Panc1 (cell line): ENCODE results near the gene CHMP1A. TPM values are rescaled to one million over a fixed set of nuclear protein-coding genes. Genes with fewer than 3 reads are reported as not detected.

Source experiments
- ATAC-seq: fragments of 200-7000 bp; cut with Tn5 transposase; 2 replicates; pipeline ENCODE4 v1.9.1; 2020; ENCODE audit warnings: mild to moderate bottlenecking, moderate library complexity
- BruUV-seq: library from RNA; stranded (reverse); fragments of 400-500 nt; replicated peaks from 2 replicates; lab custom pipeline; 2021; lab: Mats Ljungman, UMichigan
- CTCF ChIA-PET: fragments of 300-600 bp; sonication (Branson Sonifier 250); formaldehyde crosslinking; loops from one replicate; lab custom pipeline; 2022; ENCODE audit warnings: antibody characterized with exemption; lab: Charles Lee
- POLR2A ChIA-PET: fragments of 300-600 bp; sonication (Branson Sonifier 250); formaldehyde crosslinking; loops from one replicate; lab custom pipeline; 2022; ENCODE audit warnings: antibody characterized with exemption; lab: Charles Lee
- DNase-seq: peaks from one replicate; pipeline ENCODE4 v3.0.0-alpha.2; 2010; ENCODE audit warnings: low read depth, low spot score
- H3K27ac ChIP-seq: 2 replicates; pipeline ENCODE4 v1.5.1; 2011; ENCODE audit warnings: mild to moderate bottlenecking, low read length, inconsistent platforms
- H3K27me3 ChIP-seq: fragments of 200-500 bp; sonication (Bioruptor generic); 2 replicates; pipeline ENCODE4 v1.6.0; 2014; ENCODE audit warnings: low read length, inconsistent platforms; ENCODE audit not compliant: control insufficient read depth, insufficient read depth
- H3K36me3 ChIP-seq: fragments of 200-500 bp; sonication (Bioruptor generic); 2 replicates; pipeline ENCODE4 v1.5.1; 2014; ENCODE audit warnings: inconsistent platforms, mild to moderate bottlenecking, low read length, moderate library complexity; ENCODE audit not compliant: control insufficient read depth, insufficient read depth
- H3K4me1 ChIP-seq: 2 replicates; pipeline ENCODE4 v1.5.1; 2011; ENCODE audit warnings: inconsistent platforms, mild to moderate bottlenecking, low read length, moderate library complexity; ENCODE audit not compliant: control insufficient read depth, insufficient read depth
- H3K4me3 ChIP-seq, 2 experiments: 2 replicates each; pipeline ENCODE4 v1.5.1; 2011 to 2012; ENCODE audit warnings: low read depth in 2 of 2, low read length in 2 of 2, mild to moderate bottlenecking in 2 of 2, inconsistent platforms in 1 of 2, moderate library complexity in 1 of 2
- H3K9me3 ChIP-seq: fragments of 200-500 bp; sonication (Bioruptor generic); 2 replicates; pipeline ENCODE4 v1.5.1; 2014; ENCODE audit warnings: low read depth, mild to moderate bottlenecking, inconsistent platforms, low read length, moderate library complexity; ENCODE audit not compliant: control insufficient read depth, insufficient read depth
- CTCF ChIP-seq: fragments of 450-650 bp; IDR thresholded peaks from 2 replicates; pipeline ENCODE4 v1.5.1; 2017; ENCODE audit warnings: mild to moderate bottlenecking
- POLR2AphosphoS5 ChIP-seq: IDR thresholded peaks from 2 replicates; pipeline ENCODE4 v1.6.1; 2012; ENCODE audit warnings: mild to moderate bottlenecking, low read depth, low read length, moderate library complexity
- REST ChIP-seq, 2 experiments: IDR thresholded peaks; 2 replicates each; pipeline ENCODE4 v1.6.1; 2011 to 2012; ENCODE audit warnings: low read depth in 2 of 2, control low read depth in 1 of 2, low read length in 1 of 2, mild to moderate bottlenecking in 1 of 2, moderate library complexity in 1 of 2; ENCODE audit not compliant: insufficient read depth in 1 of 2
- SIN3A ChIP-seq: IDR thresholded peaks from 2 replicates; pipeline ENCODE4 v1.6.1; 2012; ENCODE audit warnings: low read depth, mild to moderate bottlenecking, low read length, moderate library complexity, borderline replicate concordance; ENCODE audit not compliant: insufficient read depth
- TCF7L2 ChIP-seq: IDR thresholded peaks from 2 replicates; pipeline ENCODE4 v1.6.1; 2011; ENCODE audit warnings: mild to moderate bottlenecking, low read depth, low read length, inconsistent platforms
- in situ Hi-C: cut with HindIII; loops from 2 replicates; pipeline ENCODE4 v1.10.0; 2016; ENCODE audit warnings: low sequenced_read_pairs, low pct_unique_long_range_greater_than_20kb
- intact Hi-C: fragments of 100-400 bp; cut with micrococcal nuclease; formaldehyde crosslinking; loops from one replicate; pipeline ENCODE4 v1.10.0; 2022; ENCODE audit not compliant: unreplicated experiment
- total RNA-seq: library from RNA; stranded (reverse); gene quantifications from one replicate; pipeline ENCODE4 v1.2.1, GENCODE V29; 2021; ENCODE audit not compliant: unreplicated experiment

Gene CHMP1A
- total RNA-seq, 1 experiment from 2014 or later: 98.0 TPM

GRCh38 chr16:89600956-89601355 lies 56.6 kb downstream of the CHMP1A start:
- CTCF ChIA-PET: no interaction called here
- Histone ChIP-seq H3K27me3 (no peaks in the 10 kb centered on the region), H3K4me1 (peaks cover 6% of the 10 kb centered on the region), H3K9me3 (no peaks in the 10 kb centered on the region), H3K4me3 (no peak overlapping the region), H3K36me3 (no peaks in the 10 kb centered on the region), H3K27ac (no peak overlapping the region)
- POLR2A ChIA-PET: interaction anchor here (0.6 to 1.0 kb wide), 2 partner anchors 9 to 56 kb away, joined by 5 to 9 read pairs; partner anchors contain the start of genes CHMP1A and SPATA33
- DNase-seq (no peak), ATAC-seq (0 out of 2 replicates have a peak, but pooled peaks have one; percentile 32)
- BruUV-seq: no TSS peak
- in situ Hi-C loops (no loop called here), intact Hi-C loops (loop anchor here (5.0 kb wide), 1 partner anchor 41 kb away; no protein-coding TSS in a partner anchor)
- TF ChIP-seq REST (IDR thresholded peaks at IDR 0.05; ENCODE audit: insufficient read depth in 1 of 2, low read depth in 2 of 2, low read length in 1 of 2) (no peak), SIN3A (no peak), CTCF (no peak), TCF7L2 (no peak), POLR2AphosphoS5 (no peak)

- Histone ChIP-seq H3K4me3 (no peak overlapping the region), H3K36me3 (no peaks in the 10 kb centered on the region), H3K27ac (no peak overlapping the region), H3K27me3 (no peaks in the 10 kb centered on the region), H3K9me3 (no peaks in the 10 kb centered on the region), H3K4me1 (peaks cover 6% of the 10 kb centered on the region)
- no peak for TF ChIP-seq SIN3A
- no peak for TF ChIP-seq REST (IDR thresholded peaks at IDR 0.05; ENCODE audit: insufficient read depth in 1 of 2, low read depth in 2 of 2, low read length in 1 of 2)
- TF ChIP-seq TCF7L2: no peak
- TF ChIP-seq CTCF: no peak
- no peak for TF ChIP-seq POLR2AphosphoS5
- intact Hi-C loops: loop anchor here (5.0 kb wide), 1 partner anchor 42 kb away; no protein-coding TSS in a partner anchor
- in situ Hi-C loops: no loop called here
- ChIA-PET CTCF (no interaction called here), POLR2A (interaction anchor here (0.6 to 1.0 kb wide), 2 partner anchors 9 to 57 kb away, joined by 5 to 9 read pairs; partner anchors contain the start of genes CHMP1A and SPATA33)
- DNase-seq (no peak), ATAC-seq (no peak)
- BruUV-seq: no TSS peak
Measured at GRCh38 chr16:89600427-89600826, 57.1 kb downstream of the CHMP1A start.
